ENCODE measurements around the gene UBE3B.

The UBE3B gene

GRCh38 chr12:109504068-109504467 lies 26.6 kb downstream of the UBE3B start:
- TF ChIP-seq CTCF (IDR thresholded peaks at IDR 0.05; ENCODE audit: low read depth, low read length) (no peak), MYC (IDR thresholded peaks at IDR 0.05; ENCODE audit: low read depth, low read length) (no peak), MAX (IDR thresholded peaks at IDR 0.05; ENCODE audit: low read depth, low read length) (no peak), POLR2A (IDR thresholded peaks at IDR 0.05; ENCODE audit: extremely low read depth, insufficient read length) (no peak)
- no peak for DNase-seq (ENCODE audit: low read depth)
- H3K4me3 ChIP-seq (ENCODE audit: low read depth, low read length) = no peak overlapping the region

- no peak overlapping the region for H3K4me3 ChIP-seq (ENCODE audit: low read depth, low read length)
- TF ChIP-seq MAX (IDR thresholded peaks at IDR 0.05; ENCODE audit: low read depth, low read length) = no peak
- TF ChIP-seq CTCF (IDR thresholded peaks at IDR 0.05; ENCODE audit: low read depth, low read length) = no peak
- no peak for TF ChIP-seq POLR2A (IDR thresholded peaks at IDR 0.05; ENCODE audit: extremely low read depth, insufficient read length)
- no peak for TF ChIP-seq MYC (IDR thresholded peaks at IDR 0.05; ENCODE audit: low read depth, low read length)
- DNase-seq (ENCODE audit: low read depth) = no peak
Observed at GRCh38 chr12:109510196-109510595, 32.8 kb downstream of the UBE3B start.

- no peak overlapping the region for H3K4me3 ChIP-seq (ENCODE audit: low read depth, low read length)
- DNase-seq (ENCODE audit: low read depth) = no peak
- TF ChIP-seq MYC (IDR thresholded peaks at IDR 0.05; ENCODE audit: low read depth, low read length) = no peak
- TF ChIP-seq POLR2A (IDR thresholded peaks at IDR 0.05; ENCODE audit: extremely low read depth, insufficient read length) = no peak
- TF ChIP-seq CTCF (IDR thresholded peaks at IDR 0.05; ENCODE audit: low read depth, low read length) = no peak
- no peak for TF ChIP-seq MAX (IDR thresholded peaks at IDR 0.05; ENCODE audit: low read depth, low read length)
Observed at GRCh38 chr12:109512608-109513007, 35.2 kb downstream of the UBE3B start.

- H3K4me3 ChIP-seq (ENCODE audit: low read depth, low read length) = no peak overlapping the region
- DNase-seq (ENCODE audit: low read depth) = no peak
- no peak for TF ChIP-seq POLR2A (IDR thresholded peaks at IDR 0.05; ENCODE audit: extremely low read depth, insufficient read length)
- TF ChIP-seq MYC (IDR thresholded peaks at IDR 0.05; ENCODE audit: low read depth, low read length) = no peak
- no peak for TF ChIP-seq MAX (IDR thresholded peaks at IDR 0.05; ENCODE audit: low read depth, low read length)
- no peak for TF ChIP-seq CTCF (IDR thresholded peaks at IDR 0.05; ENCODE audit: low read depth, low read length)
Observed at GRCh38 chr12:109513051-109513450, 35.6 kb downstream of the UBE3B start.

- H3K4me3 ChIP-seq (ENCODE audit: low read depth, low read length) = no peak overlapping the region
- TF ChIP-seq CTCF (IDR thresholded peaks at IDR 0.05; ENCODE audit: low read depth, low read length) = no peak
- no peak for TF ChIP-seq POLR2A (IDR thresholded peaks at IDR 0.05; ENCODE audit: extremely low read depth, insufficient read length)
- no peak for TF ChIP-seq MYC (IDR thresholded peaks at IDR 0.05; ENCODE audit: low read depth, low read length)
- no peak for TF ChIP-seq MAX (IDR thresholded peaks at IDR 0.05; ENCODE audit: low read depth, low read length)
- DNase-seq (ENCODE audit: low read depth) = no peak
Observed at GRCh38 chr12:109513977-109514376, 36.5 kb downstream of the UBE3B start.

- TF ChIP-seq MYC (IDR thresholded peaks at IDR 0.05; ENCODE audit: low read depth, low read length) (no peak), CTCF (IDR thresholded peaks at IDR 0.05; ENCODE audit: low read depth, low read length) (no peak), MAX (IDR thresholded peaks at IDR 0.05; ENCODE audit: low read depth, low read length) (no peak), POLR2A (IDR thresholded peaks at IDR 0.05; ENCODE audit: extremely low read depth, insufficient read length) (no peak)
- no peak overlapping the region for H3K4me3 ChIP-seq (ENCODE audit: low read depth, low read length)
- no peak for DNase-seq (ENCODE audit: low read depth)
Observed at GRCh38 chr12:109517619-109518018, 40.2 kb downstream of the UBE3B start.

All from NB4 (cell line).